ENCODE measurements around the gene INF2. TPM values are rescaled to one million over a fixed set of nuclear protein-coding genes. Genes with fewer than 3 reads are reported as not detected.
A peak's percentile ranks its signal among the peaks of the same experiment; 100 is the strongest.

The INF2 gene
- total RNA-seq, 1 donor from 2014 or later, result 25.3 TPM

DNA sequence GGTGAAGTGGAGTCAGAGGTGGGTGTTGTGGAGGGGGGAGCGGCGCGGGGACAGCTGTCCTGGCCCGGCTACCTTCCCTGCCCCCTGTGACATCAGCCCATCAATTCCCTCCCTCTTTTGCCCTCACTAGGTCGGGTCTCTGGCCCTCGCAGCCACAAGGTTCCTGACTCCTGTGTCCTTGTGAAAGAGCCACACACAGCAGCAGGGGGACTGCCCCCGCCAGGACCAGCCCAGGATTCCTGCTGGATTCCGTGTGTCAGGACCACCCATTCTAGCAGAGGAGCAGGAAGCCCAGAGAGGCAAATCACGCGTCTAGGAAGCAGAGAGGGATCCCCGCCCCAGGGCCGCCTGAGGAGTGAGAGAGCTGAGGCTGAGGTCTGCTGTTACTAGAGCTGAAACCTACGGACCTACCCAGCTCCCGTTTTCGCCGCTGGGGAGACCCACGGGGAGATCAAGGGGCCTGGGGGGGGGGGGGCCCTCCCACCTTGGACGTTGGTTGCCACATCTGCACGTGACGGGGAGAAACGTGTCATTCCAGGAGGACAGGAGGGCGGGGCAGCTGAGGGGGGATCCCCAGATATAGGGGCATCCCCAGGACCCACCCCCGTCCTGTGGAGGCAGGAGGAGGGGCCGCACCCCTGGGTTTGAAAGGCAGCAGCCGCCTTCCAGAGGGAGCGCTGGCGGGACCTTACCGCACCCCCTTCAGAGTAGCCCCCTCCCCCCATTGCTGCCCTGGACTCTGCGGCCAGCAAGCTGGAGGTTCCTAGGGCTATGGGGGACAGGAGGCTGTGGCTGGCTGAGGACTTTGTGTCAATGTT, 12.5 kb upstream of the INF2 start:
- DNase-seq (ENCODE audit: low read depth in 2 of 2), result no peak

DNA sequence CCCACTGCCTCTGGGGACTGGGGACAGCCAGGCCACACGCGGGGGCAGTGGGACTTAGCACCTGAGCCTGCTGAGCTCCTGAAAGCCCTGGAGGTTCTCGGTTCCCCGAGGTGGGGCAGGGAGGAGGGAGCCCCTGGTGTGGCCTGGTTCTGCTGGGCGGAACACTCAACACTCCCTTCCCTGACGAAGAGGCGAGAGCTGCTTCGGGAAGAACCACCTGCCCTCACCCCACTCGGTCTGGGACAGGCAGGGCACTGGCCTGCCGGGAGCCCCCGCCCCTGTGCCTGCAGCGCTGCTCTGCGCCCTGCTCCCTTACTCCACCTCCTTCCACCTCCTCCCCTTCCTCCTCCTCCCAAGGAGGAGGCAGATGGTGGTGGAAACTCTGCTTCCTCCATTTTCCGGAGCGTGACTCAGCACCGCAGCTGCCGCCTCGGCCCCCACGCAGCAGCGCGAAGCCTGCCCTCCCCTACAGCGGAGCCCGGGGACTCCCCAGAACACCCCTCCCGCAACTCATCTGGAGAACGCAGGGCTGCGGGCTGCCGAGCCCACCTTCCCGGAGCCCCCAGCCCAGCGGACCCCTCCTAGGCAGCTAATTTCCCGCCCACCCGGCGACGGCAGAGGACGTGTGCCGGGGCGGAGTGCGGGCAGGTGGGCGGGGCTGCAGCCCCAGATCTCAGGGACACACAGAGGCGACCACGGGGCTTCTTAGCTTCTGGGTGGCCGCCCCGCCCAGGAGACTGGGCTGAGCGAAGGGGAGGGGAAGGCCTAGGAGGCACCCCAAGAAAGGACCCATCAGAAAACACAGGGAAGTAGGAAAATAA, 11.7 kb upstream of the INF2 start:
- peak in 1 of 2 donors; percentile 85 for DNase-seq (ENCODE audit: low read depth in 2 of 2)

DNA sequence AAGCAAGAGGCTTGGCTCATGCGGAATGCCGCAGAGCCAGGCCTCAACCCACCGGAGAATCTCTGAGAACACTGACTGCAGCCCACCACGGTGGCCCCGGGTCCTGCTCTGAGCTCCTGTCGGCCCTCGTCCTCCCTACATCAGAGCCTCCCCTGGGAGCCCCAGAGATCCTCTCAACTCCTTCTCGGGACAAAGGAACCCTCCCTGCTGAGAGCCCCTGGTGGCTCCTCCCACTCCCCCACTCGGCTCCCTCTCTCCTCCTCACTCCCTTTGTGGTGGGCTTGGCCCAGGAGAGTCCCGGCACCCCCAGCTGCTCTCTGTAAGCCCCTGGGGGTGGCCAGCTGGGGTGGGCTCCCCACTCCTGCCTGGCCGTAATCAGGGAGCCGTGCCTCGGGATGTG, 11.1 kb upstream of the INF2 start:
- no peak for DNase-seq (ENCODE audit: low read depth in 2 of 2)

DNA sequence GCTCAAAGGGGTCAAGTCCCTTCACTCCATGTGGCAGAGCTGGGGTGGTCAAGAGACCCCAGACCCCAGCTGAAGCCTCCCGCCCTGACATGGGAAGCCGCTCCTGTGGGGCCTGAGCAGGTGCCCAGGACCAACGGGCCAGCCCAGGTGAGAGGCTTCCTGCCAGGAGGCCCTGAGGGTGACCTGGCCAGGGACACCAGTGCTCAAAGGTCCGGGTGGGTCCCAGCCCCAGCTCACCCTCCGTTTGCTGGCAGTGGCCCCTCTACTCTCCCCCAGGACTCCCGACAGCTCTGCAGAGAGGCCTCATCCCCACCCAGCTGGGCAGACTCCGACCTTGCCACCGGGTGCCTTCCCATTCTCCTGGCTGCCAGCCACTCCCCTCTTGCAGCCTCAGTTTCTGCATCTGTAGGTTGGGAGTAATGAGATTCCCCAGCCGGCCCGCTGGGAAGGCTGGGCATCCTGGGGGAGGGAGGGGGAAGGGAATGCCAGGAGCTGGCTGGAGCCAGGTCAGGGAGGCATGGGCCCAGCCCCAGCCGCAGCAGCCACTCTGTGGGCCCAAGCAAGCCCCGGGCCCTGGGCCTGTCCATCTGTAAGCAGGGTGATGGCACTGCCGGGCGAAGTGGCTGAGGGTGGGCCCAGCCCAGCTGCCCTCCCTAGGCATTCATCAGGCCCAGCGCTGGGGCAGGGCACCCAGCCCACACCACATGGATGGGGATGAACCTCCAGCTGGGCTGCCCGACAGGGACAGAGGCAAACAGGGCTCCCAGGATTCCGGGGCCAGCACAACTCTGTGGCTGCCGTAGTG, 10.3 kb upstream of the INF2 start:
- DNase-seq (ENCODE audit: low read depth in 2 of 2), result no peak

DNA sequence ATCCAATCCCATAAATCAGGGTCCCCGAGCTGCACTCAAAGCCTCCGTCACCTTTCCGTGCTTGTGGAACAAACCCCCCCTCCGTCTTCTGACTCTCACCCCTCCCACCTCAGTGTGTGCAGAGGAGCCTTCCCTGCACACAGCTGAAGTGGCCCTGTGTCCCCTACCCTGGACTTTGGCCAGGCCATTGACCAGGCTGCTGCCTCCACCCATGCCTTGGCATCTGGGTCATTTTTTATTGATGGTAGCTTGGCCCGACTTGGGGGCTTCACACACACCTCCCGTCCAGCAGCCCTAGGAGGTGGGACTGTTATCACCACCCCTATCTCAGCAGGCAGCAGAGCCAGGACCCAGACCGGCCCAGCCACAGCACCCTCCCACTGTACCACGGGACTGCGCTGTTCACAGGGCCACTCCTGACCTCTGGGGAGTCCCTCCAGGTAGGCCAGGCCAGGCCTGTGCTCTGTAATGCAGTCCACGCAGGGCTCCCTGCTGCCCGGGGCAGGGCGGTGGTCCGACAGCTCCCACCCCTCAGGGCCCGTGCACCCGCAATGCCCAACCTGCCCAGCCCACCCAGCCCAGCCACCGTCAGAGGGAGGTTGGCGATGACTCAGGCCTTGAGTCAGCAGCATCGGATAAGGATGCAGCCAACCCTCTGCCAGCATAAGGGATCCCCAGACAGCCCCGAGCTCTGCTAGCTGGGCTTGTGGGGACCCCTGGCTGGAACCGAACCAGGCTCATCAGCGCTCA, 9.2 kb upstream of the INF2 start:
- DNase-seq (ENCODE audit: low read depth in 2 of 2), result peak in 1 of 2 donors; percentile 80

DNA sequence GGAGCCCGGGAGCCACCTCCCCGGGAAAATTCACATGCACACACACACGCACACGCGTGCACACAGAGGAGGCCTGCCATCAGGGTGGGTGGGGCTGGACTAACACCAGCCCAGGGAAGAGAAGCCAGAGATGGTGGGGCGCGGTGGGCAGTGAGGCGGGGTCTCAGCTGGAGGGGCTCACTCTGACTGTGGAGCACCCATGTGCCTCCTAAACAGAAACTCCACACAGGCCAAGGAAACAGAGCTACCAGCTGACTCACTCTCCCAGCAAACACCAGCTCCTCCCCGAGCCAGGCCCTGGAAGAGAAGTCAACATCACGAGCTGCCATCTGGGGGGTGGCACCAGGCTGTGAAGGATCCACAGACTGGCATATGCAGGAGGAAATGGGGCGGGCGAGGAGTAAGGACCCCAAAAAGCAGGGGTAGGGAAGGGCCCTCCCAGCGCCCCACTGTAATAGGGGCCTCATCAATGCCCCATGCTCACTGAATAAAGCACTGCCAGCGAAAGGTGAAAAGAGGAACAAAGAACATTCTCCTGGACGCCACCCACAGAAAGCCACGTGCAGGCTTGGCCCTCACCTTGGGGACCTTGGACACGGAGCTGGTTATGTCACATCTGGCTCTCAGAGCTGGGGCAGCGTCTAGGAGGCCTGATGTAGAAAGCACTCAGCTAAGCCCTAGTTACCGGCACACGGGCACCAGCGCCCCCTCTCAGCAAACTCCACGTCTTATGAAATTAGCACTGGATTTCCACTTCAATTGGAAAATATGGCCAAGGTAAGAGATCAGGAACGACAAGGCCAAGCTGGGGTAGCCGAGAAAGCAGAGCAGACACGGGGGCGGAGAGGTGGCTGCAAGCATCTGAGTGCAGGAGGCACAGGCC, 8.4 kb upstream of the INF2 start:
- peak in 1 of 2 donors; percentile 84 for DNase-seq (ENCODE audit: low read depth in 2 of 2)

DNA sequence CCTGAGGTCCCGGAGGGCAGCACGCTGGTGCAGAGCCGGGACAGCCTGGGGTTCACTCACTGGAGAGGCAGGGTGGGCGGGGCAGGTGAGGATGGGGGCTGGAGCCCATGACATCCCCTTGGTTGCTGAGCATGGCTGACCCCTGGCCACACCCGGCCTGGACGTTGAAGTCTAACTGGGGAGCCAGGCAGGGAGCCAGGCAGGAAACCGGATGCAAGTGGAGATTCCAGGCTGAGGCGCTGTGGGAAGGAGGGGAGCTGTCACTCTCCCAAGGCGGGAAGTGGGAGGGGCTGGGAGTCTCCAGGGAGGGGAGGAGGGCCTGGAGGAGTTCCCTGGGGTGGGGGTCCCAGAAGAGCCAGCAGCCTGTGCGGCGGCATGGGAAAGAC, 7.7 kb upstream of the INF2 start:
- DNase-seq (ENCODE audit: low read depth in 2 of 2), result peak in 1 of 2 donors; percentile 90

DNA sequence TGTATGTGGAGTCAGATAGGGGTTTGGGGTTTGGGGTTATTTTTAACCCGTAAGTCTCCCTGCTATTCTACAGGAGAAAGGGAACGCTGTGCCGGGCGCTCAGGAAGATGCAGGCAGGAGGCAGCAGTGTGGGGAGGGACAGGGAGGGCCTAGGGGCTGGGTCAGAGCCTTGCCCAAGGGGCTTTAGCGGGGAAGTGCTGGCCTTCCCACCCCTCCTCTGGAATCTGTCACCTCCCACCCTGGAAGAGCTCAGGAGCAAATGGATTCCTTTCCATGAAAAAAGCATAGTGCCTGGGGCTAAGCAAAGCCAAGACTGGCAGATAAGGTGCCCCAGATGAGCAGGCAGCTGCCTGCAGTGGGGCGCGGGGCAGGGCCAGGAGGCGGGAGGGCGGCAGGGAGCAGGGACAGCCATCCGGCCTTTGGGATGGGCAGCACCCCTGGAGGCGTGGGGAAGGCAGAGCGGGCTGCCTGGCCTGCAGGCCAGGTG, 7.3 kb upstream of the INF2 start:
- DNase-seq (ENCODE audit: low read depth in 2 of 2), result no peak

DNA sequence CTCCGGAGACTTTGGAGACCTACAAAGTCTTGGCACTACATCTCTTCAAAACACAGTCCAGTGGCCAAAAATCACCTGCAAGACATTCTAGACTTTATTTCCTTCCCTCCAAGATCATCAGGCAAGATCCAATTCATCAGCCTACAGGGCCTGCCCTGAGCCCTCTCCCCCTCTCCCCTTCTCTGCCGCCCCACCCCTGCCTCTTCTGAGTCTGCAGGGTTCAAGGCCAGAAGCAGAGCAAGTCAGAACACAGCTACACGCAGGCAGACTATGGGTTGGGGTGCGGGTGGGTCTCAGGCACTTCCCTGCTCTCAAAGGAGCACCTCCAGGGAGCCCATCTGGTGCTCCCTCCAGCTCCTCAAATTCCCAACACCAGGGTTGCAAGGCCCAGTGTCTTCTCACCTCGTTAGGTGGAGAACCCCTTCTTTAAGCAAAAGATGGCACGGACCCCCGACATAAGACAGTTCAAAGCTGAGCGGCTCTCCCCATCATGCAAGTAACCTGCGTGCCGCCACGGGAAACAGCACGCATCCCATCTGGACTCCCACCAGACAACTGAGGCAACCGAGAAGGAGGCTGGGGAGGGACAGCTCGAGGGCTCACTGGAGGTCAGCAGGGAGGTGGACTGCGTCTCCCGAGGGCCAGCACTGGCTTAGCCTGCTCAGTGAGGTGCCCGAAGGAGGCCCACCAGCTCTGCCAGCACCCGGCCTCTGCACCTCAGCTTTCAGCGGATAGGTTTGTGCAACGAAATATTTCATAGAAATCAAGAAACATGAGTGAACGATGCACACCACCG, 5.6 kb upstream of the INF2 start:
- DNase-seq (ENCODE audit: low read depth in 2 of 2), result no peak

DNA sequence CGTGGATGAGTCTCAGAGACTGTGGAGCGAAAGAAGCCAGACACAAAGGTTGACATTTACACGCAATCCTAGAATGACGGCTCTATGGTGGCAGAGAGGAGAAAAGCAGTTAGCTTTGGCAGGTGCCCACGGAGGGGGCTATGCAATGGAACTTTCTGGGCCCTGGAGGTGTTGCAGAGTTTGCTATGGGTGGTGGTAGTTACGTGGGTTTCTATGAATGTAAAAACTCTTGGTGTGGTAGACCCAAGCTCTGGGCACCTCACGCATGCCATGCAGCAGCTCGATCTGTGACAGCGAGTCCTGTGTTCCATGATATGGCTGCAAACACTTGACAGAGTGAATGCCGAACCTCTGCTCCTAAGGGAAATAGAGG, 5.0 kb upstream of the INF2 start:
- DNase-seq (ENCODE audit: low read depth in 2 of 2), result no peak

DNA sequence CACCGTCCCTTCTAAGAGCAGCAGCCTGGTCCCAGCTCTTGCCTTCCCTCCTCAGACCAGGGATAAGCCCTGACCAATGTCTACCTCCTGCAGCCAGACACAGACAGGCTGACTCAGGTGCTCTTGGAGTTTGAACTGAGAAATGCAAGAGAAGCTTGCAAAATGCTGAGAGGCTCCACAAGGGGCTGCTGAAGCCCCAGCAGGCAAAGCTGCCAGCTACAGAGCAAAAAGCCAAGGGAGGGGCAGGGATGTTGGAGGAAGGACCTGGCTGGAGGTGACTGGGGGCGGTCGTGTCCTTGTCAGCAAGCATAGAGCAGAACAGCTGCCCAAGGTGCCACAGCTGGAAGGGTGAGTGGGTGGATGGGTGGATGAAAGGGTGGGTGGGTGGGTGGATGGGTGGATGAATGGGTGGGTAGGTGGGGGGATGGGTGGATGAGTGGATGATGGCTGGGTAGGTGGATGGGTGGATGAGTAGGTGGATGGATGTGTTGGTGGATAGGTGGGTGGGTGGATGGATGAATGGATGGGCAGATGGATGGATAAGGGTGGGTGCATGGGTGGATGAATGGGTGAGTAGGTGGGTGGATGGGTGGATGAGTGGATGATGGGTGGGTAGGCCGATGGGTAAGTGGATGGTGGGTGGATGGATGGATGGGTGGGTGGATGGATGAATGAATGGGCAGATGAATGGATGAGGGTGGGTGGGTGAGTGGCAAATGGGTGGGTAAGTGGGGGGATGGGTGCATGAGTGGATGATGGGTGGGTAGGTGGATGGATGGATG, 4.0 kb upstream of the INF2 start:
- DNase-seq (ENCODE audit: low read depth in 2 of 2), result no peak

DNA sequence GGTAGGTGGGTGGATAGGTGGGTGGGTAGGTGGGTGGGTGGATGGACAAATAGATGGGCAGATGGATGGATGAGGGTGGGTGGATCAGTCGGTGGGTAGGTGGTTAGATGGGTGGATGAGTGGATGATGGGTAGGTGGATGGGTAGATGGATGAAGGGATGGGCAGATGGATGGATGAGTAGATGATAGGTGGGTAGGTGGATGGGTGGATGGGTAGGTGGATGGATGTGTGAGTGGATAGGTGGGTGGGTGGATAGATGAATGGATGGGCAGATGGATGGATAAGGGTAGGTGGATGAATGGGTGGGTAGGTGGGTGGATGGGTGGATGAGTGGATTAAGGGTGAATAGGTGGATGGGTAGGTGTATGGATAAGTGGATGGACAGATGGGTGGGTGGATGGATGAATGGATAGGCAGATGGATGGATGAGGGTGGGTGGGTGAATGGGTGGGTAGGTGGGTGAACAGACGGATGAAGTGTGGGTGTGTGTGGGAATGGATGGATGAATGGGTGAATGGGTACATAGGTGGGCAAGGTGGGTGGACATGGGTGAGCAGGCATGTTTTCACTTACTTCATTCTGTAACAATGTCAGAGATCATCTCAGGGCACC, 3.3 kb upstream of the INF2 start:
- DNase-seq (ENCODE audit: low read depth in 2 of 2), result no peak

DNA sequence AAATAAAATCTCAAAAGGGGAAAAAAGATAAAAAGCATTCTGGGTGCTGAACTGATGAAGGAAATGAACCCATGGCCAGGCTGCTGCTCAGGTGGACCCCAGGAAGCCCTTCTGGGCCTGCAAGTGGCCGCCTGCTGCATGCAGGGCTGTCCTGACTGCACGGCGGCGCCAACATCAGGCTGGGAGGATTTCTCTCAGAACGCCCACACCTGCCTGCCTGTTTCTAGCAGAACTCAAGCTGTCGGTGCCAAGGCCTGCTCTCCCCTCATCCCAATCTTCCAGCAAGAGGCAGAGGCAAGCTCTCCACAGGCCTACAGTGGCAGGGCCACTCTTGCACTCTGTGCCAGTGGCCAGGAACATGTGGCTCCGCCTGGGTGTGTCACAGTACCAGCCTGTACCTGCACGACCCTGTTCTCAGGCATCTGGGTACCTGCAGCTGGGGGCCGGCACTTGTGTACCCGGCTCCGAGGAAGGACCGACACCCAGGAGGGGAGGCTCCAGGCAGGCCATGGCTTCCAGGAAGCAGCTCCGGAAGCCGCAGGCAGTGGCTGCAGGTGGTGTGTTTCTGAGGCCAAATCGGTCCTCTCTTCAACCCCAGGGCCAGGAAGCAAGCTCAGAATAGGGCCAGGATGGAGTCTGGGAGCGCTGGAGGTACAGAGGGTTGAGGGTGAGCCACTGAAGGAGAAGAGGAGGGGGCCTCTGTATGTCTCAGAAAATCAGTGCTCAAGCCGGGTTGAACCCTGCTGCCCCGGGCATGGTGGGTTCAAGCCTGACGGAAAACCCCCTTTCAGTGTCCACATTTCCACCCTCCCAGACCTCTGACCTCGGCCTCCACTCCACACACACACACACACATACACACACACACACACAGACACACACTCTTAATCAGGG, 2.5 kb upstream of the INF2 start:
- no peak for DNase-seq (ENCODE audit: low read depth in 2 of 2)

DNA sequence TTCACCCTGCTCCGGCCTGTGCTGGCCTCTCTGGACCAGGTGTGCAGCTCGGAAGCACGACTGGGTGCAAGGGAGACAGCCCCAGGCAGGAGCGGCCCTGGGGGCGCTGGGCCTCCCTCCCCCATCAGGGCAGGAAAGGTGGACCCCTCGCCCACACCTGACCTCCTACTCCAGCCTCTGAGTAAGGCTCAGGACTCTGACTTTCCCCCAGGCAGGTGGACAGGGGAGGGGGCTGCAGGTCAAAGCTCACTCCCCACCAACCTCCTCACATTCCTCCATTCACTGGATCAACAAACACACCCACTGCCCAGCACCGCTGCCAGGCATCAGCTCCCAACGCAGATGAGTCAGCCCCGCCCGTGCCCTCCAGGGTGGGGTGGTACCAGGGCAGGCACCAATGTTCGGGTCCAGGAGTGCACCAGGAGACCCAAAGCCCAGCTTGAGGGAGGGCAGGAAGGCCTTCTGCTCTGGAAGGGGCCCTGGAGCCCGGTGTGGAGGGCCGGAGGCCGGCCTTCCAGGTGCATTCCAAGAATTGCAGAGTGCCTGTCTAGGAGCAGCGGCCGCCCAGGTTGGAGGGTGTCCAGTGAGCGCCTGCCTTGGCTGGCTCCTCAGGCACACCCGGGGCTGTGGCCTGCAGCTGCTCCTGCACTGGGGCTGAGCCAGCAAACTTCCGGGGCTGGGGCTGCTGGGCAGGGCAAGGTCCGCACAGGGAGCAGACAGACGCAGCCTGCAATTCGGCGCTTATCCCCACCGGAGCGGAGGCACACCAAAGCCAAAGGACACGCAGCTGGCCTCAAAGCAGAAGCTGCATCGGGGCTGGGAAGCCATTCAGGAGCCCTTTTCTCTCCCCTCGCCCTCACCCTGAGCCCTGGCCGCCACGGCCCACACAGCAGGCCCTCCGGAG, 1.6 kb upstream of the INF2 start:
- no peak for DNase-seq (ENCODE audit: low read depth in 2 of 2)

DNA sequence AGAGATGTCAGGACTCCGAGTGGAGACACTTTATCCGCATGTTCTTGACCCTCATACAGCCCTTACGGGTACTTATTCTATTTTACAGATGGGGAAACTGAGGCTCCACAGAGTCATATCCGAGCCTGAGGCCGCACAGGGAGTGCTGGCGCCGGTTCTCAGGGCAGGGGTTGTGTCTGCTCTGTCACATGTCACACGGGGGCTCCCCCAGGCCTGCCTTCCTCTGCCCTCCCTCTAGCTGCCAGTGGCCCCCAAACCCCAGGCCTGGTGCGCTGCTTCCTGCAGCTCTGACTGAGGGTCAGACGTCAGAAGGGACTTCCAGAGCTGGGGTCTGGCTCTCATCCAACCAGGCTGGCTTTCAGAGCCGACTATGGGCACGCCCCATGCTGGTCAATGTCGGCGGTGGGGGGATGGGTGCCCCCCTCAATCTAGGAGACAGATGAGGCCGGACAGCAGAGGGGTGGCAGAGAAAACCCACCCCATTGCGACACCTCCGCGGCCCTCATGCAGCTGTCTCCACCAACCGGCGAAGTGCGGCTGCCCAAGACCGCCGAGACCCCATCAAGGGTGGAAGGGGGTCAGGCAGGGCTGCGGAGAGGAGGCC, 811 bp upstream of the INF2 start:
- DNase-seq (ENCODE audit: low read depth in 2 of 2), result no peak

Data from dermis microvascular lymphatic vessel endothelial cell (primary cell).